GM18867 (cell line): ENCODE data around the gene RCE1.

Source experiments
- ATAC-seq: cut with Tn5 transposase; IDR thresholded peaks from one replicate; pipeline ENCODE4 v1.9.1; 2021; ENCODE audit warnings: mild to moderate bottlenecking, moderate library complexity; ENCODE audit not compliant: unreplicated experiment

The RCE1 gene

DNA sequence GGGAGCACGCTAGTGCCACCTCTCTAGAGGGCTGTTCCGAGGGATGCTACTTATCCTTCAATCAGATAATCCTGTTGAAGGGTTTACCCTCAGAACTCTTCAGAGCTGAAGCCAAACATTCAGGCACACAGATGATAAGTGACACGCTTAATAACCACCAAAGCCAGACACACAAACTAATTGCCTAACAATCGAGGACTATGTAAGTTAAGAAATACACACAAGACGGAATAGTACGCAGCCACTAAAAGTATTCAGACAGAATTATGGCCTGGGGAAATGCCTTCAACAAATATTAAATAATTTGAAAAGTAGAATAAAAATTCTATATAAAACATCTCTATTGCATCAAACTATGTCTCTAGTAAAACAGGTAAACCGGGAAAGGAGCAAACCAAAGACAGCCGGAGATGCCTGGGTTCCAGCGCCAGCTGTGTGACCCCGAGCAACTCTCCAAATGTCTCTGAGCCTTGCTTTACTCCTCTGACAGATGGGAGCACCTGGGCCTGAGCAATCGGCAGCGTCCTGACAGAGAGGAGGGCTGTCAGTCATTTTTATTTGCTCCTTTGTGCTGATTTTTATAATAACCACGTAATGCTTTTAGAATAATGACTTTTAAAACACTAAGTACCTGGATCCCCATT is 25.0 kb downstream of the RCE1 start:
- ATAC-seq = no peak

DNA sequence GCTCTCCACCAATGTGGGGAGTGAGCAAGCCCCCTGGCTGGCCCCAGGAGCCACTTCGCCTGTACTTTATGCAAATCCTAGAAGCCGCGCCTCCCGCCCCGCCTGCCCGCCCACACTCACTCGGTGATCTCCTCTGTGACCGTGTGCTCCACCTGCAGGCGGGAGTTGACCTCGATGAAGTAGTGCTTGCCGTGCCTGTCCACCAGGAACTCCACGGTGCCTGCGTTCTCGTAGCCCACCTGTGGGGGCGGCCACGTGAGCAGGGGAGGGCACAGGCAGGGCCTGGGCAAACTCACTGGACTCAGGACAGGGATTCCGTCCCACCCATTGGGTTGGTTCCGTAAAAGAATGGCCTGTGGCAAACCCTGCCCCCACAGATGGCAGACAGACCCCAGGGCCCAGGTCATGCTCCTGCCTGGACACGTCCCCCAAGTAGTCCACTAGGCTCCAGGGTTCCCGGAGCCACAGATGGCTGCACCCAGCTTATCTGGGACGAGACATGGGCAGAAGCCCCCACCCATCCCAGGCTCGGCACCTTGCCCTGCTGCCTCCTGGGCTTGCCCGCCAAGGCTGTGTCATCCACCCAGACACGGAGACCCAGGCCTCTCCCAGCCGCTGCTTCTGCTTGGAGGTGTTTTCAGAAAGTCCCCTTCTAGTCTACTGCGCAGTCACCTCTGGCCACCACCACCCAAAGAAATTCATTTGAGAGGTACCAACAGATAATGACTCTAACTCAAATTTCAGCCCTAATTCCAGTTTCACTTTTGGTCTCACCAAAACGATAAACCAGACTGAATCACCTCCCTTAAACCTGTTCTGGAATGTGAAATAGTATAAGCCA is 25.7 kb downstream of the RCE1 start:
- peak; percentile 74 for ATAC-seq

GRCh38 chr11:66869567-66869870 is 26.3 kb downstream of the RCE1 start:
- ATAC-seq = no peak

- ATAC-seq = no peak
Measured at GRCh38 chr11:66870131-66870530, 26.9 kb downstream of the RCE1 start.

- no peak for ATAC-seq
Measured at GRCh38 chr11:66870616-66871520, 27.6 kb downstream of the RCE1 start.

DNA sequence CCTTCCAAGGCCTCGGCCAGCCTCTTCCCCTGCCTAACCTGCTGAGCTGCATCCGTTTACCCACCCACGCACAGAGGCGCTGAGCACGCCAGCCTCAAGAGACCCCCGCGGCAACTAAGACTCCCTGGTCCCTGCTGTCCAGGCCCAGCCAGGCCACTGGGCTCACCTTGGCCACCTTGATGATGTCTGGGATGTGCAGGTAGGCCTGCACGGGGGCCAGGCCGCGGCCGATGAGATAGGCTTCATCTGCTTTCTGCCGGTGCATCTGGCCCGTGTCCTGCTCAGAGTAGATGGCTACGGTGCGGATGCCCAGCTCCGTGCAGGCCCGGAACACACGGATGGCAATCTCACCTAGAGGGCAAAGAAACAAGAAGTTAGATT is 28.3 kb downstream of the RCE1 start:
- no peak for ATAC-seq

DNA sequence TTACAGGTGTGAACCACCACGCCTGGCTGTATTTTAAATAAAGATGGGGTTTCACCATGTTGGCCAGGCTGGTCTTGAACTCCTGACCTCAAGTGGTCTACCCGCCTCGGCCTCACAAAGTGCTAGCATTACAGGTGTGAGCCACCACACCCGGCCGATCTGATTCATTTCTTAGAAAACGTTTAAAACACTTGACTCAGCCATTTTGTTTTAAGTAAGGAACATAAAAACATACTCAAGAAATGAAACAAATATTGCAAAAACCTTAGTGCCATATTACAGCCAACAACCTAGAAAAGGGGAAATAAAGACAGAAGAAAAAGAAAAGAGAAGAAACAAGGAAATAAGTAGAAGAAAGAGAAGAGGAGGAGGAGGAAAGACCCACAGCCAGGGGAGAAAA is 31.0 kb downstream of the RCE1 start:
- no peak for ATAC-seq

DNA sequence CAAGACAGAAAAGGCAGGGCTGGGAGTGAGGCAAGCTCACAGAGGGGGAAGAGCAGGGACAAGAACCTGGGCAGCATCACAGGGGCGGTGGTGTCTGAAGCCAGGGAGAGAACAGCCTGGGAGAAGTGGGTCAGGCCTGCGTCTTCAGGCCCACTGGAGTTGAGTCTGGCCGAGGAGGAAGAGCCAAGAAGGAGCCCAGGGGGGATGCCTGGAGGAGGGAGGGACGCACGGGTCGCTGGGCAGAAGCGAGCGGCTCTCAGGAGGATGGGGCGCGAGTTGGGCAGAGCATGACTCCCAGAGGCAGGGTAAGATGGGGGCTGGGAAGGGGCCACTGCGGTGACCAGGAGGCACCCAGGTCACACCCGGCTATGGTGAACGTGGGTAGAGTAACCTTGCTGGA is 32.1 kb downstream of the RCE1 start:
- ATAC-seq = no peak

DNA sequence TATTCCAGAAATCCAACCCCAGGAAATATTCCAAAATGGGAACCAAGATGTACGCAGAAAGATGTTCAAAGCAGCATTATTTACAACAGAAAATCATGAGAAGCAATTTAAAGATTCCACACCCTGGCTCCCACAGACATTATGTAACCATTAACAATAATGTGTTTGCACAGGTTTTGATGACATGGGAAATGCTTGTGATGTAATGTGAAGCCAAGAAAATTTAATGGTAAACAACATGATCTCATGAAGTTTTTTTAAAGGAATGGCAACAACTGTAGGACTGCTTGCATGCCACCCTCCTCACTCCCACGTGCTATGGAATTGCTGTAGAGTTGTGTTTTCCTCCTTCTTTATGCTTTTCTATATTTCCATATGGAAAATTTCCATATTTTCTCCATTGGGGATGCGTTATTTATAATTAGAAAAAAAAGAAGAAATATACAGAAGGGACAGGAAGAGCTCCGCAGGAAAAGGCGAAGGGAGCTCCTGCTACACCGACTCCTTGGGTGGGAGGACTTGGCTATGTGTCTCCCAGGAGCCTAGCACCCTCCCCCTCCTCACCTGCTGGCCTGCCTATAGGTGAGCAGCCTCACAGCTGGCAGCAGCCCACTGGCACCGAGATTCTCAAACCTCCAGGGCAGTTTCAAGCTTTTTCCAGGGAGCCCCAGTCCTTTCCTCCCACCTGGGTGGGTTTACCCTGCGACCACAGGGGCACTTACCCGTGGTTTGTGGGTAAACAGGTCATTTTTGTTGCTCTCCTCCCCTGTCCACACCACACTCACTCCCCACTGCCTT is 34.5 kb downstream of the RCE1 start:
- ATAC-seq = no peak

- ATAC-seq = no peak
Measured at GRCh38 chr11:66878474-66878873, 35.2 kb downstream of the RCE1 start.

- no peak for ATAC-seq
Measured at GRCh38 chr11:66879000-66879399, 35.8 kb downstream of the RCE1 start.

DNA sequence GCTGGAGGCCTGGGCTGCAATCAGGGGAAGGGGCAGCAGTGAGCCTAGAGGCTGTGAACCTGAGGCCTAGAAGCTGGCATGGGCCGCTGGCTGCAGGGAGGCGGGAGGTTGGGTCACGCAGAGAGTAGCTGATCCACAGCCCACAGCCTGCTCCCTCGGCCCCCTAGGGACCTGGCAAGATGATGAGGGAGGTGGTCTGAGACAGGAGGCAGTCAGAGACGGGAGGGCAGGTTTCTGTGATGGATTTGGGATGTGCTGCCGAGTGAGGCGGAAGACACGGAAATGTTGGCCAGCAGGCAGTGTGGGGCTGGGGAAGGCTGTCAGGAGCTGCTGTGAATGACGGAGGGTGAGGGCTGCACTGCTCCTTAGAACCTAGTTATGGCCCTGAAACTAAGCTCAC is 36.3 kb downstream of the RCE1 start:
- no peak for ATAC-seq

- no peak for ATAC-seq
Measured at GRCh38 chr11:66879999-66880398, 36.8 kb downstream of the RCE1 start.

GRCh38 chr11:66880496-66881450 is 37.5 kb downstream of the RCE1 start:
- no peak for ATAC-seq

DNA sequence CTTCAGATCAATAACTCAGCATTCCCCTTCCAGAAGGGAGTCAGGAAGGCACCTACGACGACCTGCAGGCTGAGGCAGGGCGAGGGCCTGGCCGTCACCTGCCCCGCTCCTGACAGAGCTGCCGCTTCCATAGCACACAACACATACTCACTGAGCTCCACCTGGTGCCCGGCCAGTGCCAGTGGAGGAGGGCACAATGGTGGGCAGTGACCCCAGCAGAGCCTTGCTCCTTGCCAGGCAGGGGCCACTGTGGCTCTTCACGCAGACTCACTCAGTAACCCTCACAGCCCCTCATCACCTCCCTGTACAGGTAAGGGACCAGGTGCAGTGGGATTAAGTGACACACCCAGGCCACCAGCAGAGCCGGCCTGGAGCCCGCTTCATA is 38.2 kb downstream of the RCE1 start:
- ATAC-seq = no peak

GRCh38 chr11:66881927-66882452 is 38.7 kb downstream of the RCE1 start:
- no peak for ATAC-seq

GRCh38 chr11:66882561-66883015 is 39.3 kb downstream of the RCE1 start:
- ATAC-seq = no peak

DNA sequence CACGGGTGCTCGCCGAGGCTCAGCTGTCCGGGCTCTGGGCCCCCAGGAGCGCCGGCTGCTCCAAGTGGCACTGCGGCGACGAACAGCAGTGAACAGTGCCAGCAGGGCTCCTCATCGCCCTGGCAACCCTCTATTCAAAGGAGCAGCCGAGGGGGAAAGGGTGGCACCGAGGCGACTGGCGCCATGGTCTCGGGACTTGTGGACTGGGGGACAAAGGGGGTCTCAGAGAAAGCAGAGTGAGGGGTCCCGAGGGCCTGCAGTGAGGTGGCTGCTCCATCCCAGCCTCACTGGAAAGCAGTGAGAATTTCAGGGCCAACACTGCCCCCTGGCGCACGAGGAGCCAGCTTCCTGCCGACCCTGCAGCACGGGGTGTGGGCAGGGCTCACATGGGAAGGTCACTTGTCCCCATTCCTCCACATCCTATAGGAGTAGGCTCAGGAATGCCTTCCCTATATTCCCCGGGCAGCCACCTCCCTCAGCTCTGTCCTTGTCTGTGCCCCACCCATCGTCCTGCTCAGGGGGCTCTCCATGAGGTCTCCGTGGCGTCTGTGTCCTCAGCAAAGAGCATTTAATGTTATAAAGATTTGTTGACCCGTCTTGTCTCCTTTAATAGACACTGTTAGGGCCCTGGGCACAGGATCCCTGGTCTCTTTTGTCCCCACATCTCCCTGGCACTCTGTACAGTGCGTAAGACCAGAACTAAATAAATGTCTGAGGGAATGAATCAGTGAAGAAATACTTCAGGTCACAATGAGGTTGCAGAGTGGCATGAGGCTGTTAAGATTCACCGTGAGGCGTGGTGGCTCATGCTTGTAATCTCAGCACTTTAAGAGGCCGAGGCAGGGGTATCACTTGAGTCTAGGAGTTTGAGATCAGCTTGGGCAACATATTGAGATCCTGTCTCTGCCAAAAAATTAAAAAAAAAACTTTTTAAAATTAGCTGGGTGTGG is 40.0 kb downstream of the RCE1 start:
- ATAC-seq = no peak
